Activated B cell treated with CpG ODN at 0.5 μM for 24 hours (primary cell): ENCODE results near the gene EPB41L4A. TPM values are rescaled to one million over a fixed set of nuclear protein-coding genes. Genes with fewer than 3 reads are reported as not detected.

Experiments used
- ATAC-seq: fragments of 200-7000 bp; cut with Tn5 transposase; one replicate; pipeline ENCODE4 v1.10.0; 2021; ENCODE audit warnings: low read depth, mild to moderate bottlenecking, moderate library complexity
- CTCF ChIA-PET: fragments of 350-600 bp; sonication (Branson Sonifier 250); formaldehyde crosslinking; loops from one replicate; lab custom pipeline; 2021; ENCODE audit warnings: antibody characterized with exemption; lab: Charles Lee
- POLR2A ChIA-PET: fragments of 350-600 bp; sonication (Branson Sonifier 250); formaldehyde crosslinking; loops from one replicate; lab custom pipeline; 2021; ENCODE audit warnings: antibody characterized with exemption; lab: Charles Lee
- DNase-seq: peaks from one replicate; pipeline ENCODE4 v3.0.0; 2022
- H3K27ac Mint-ChIP-seq: one replicate; pipeline ENCODE4 v1.8.0; 2020; ENCODE audit warnings: mixed read lengths
- H3K27me3 Mint-ChIP-seq: one replicate; pipeline ENCODE4 v1.8.0; 2021; ENCODE audit warnings: mixed read lengths
- H3K36me3 Mint-ChIP-seq: one replicate; pipeline ENCODE4 v1.8.0; 2021; ENCODE audit warnings: low read depth, mixed read lengths
- H3K4me1 Mint-ChIP-seq: one replicate; pipeline ENCODE4 v1.8.0; 2021; ENCODE audit warnings: mixed read lengths
- H3K4me3 Mint-ChIP-seq: one replicate; pipeline ENCODE4 v1.8.0; 2020; ENCODE audit warnings: mild to moderate bottlenecking, mixed read lengths
- H3K9me3 Mint-ChIP-seq: one replicate; pipeline ENCODE4 v1.8.0; 2020; ENCODE audit warnings: mixed read lengths
- CTCF ChIP-seq: fragments of 200-600 bp; IDR thresholded peaks from one replicate; pipeline ENCODE4 v1.8.0; 2022; ENCODE audit warnings: antibody characterized with exemption, mild to moderate bottlenecking
- intact Hi-C: fragments of 100-400 bp; cut with micrococcal nuclease; formaldehyde crosslinking; loops from one replicate; pipeline ENCODE4 v1.15.1; 2024
- total RNA-seq: library from RNA; stranded (reverse); gene quantifications from 2 replicates; pipeline ENCODE4 v1.2.3, GENCODE V29; 2022

The EPB41L4A gene
- total RNA-seq, 1 donor from 2014 or later: 7.1 TPM

DNA sequence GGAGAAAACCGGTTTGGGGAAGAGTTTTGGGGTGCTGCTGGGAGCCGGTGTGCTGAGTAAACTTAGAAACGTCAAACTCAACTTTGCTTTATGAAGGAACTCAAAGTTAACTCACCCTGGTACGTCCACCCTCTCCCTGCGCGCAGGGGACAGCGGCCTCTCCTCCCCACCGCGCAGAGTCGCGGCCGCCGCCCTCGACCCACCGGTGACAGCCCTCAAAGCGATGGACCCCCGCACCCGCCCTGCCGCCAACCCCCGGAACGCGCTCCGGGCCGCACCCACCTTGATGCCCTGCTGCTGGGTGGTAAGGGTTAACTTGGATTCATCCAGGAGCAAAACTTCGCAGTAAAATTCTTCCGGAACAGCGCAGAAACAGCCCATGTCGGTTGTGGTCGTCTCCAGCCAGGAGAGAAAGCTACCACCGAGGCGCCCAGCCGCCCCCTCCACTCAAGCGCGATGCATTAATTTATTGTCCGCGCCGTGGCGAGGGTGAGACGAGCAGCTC lies 366 bp downstream of the EPB41L4A start:
- DNase-seq: no peak
- Mint-ChIP-seq H3K27ac (no peak overlapping the region), H3K4me1 (peaks cover 11% of the 10 kb centered on the region), H3K9me3 (peaks cover 2% of the 10 kb centered on the region), H3K36me3 (peaks cover 3% of the 10 kb centered on the region), H3K27me3 (peaks cover 17% of the 10 kb centered on the region), H3K4me3 (peak overlapping the region; percentile 84)
- ChIA-PET POLR2A (interaction anchor here (0.9 kb wide), 1 partner anchor 105 kb away, joined by 3 read pairs; no protein-coding TSS in a partner anchor), CTCF (interaction anchor here (1.2 to 4.6 kb wide), 8 partner anchors 11 to 338 kb away, joined by 3 to 94 read pairs (median 12); no protein-coding TSS in a partner anchor)
- intact Hi-C loops: loop anchor here (5.0 kb wide), 1 partner anchor 906 kb away; the partner anchor contains the start of gene STARD4
- no peak for TF ChIP-seq CTCF
- no peak for ATAC-seq

- intact Hi-C loops: loop anchor here (5.0 kb wide), 1 partner anchor 906 kb away; the partner anchor contains the start of gene STARD4
- peaks cover 17% of the 10 kb centered on the region for H3K27me3 Mint-ChIP-seq
- CTCF ChIA-PET: interaction anchor here (3.4 to 4.6 kb wide), 2 partner anchors 242 to 339 kb away, joined by 20 to 94 read pairs; no protein-coding TSS in a partner anchor
Observed at GRCh38 chr5:112417931-112418658, 982 bp downstream of the EPB41L4A start.

GRCh38 chr5:112415552-112415951 lies 3.5 kb downstream of the EPB41L4A start:
- no peak for ATAC-seq
- Mint-ChIP-seq H3K27me3 (peaks cover 14% of the 10 kb centered on the region), H3K4me3 (no peak overlapping the region), H3K9me3 (no peaks in the 10 kb centered on the region), H3K27ac (no peak overlapping the region), H3K4me1 (peaks cover 16% of the 10 kb centered on the region), H3K36me3 (peaks cover 3% of the 10 kb centered on the region)
- TF ChIP-seq CTCF: no peak
- ChIA-PET CTCF (no interaction called here), POLR2A (no interaction called here)
- DNase-seq: no peak
- intact Hi-C loops: loop anchor here (5.0 kb wide), 1 partner anchor 903 kb away; the partner anchor contains the start of gene STARD4

More at GRCh38 chr5:112417931-112418658, 982 bp downstream of the EPB41L4A start:
- peak overlapping the region; percentile 4 for H3K27ac Mint-ChIP-seq
- H3K4me3 Mint-ChIP-seq: peak overlapping the region; percentile 84
- H3K36me3 Mint-ChIP-seq: peaks cover 3% of the 10 kb centered on the region
- DNase-seq: no peak
- peaks cover 2% of the 10 kb centered on the region for H3K9me3 Mint-ChIP-seq
- POLR2A ChIA-PET: interaction anchor here (0.9 kb wide), 1 partner anchor 105 kb away, joined by 3 read pairs; no protein-coding TSS in a partner anchor
- peak; percentile 13 for ATAC-seq
- H3K4me1 Mint-ChIP-seq: peaks cover 11% of the 10 kb centered on the region
- no peak for TF ChIP-seq CTCF

- H3K27ac Mint-ChIP-seq: no peak overlapping the region
- peaks cover 3% of the 10 kb centered on the region for H3K36me3 Mint-ChIP-seq
- intact Hi-C loops: no loop called here
- DNase-seq (no peak), ATAC-seq (no peak)
- CTCF ChIA-PET: no interaction called here
- H3K9me3 Mint-ChIP-seq: no peaks in the 10 kb centered on the region
- H3K4me3 Mint-ChIP-seq: no peak overlapping the region
- peaks cover 14% of the 10 kb centered on the region for H3K27me3 Mint-ChIP-seq
- H3K4me1 Mint-ChIP-seq: peaks cover 12% of the 10 kb centered on the region
- POLR2A ChIA-PET: no interaction called here
- no peak for TF ChIP-seq CTCF
Observed at GRCh38 chr5:112413611-112414010, 5.5 kb downstream of the EPB41L4A start.

DNA sequence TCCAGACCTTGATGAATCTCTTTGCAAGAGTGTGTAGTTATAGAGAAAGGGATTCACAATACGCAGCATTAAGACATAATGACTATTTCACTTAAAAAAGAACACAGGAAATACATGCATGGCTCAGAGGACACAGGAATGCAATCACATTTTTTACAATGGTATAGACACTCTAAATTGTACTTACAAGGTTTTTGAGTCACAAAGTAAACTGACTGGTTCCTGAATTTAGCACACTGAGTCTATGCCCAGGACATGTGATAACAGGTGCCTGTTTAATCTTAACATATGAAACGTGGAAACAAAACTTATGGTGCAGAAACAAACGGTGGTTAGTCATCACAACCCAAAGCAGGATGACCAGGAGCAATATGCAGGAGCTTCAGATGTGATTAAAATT lies 6.7 kb downstream of the EPB41L4A start:
- ChIA-PET POLR2A (no interaction called here), CTCF (no interaction called here)
- intact Hi-C loops: no loop called here
- Mint-ChIP-seq H3K9me3 (no peaks in the 10 kb centered on the region), H3K27me3 (peaks cover 9% of the 10 kb centered on the region), H3K27ac (no peak overlapping the region), H3K4me3 (no peak overlapping the region), H3K36me3 (no peaks in the 10 kb centered on the region), H3K4me1 (peaks cover 5% of the 10 kb centered on the region)
- DNase-seq (no peak), ATAC-seq (no peak)
- TF ChIP-seq CTCF: no peak
